ENCODE measurements around the gene SUGT1.
"Not testable (repeated sequence)": the region's sequence is repeated elsewhere in the genome, so short reads cannot be mapped to it uniquely, and the experiment has no call there.

SUGT1 gene

DNA sequence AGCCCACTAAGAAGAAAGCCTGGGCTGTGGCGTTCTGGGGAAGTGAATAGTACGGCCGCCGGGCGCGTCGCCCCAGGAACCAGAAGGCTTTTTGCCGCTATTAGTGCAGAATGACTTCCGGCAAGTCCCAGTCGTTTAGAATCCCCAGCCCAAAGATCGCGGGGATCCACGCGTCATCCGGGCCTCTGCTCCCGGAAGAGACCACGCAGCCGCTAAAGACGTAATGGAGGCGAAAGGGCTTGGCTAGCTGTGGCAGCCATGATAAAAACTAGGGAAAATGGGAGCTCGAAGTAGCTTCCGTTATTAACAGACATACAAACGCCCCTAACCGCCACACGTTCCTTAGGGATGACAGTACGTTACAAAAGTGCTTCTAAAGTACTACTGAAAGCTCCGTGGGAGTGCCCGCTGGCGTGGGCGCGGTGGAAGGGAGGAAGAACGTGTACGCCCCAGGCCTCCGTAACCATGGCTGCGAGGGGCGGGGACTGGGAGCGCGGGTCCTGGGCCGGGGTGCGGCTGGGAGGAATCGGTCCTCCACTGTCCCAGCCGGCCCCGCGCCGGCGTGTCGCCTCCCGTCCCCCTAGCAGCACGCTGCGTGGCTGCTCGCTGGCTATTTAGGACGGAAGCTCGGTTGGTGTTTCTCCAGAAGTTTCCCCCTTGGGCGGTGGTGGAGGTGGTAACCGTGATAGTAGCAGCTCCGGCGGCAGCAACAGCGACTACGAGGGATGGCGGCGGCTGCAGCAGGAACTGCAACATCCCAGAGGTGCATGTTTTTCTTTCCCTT is at the start of gene SUGT1:
SUGT1 (plus strand) TSS at position 641 of the 784 bp plus-strand sequence; CDS start at position 726, 85 bp downstream.
- no peaks in the 10 kb centered on the region for H3K27me3 ChIP-seq (ENCODE audit: low read depth)
- peak; percentile 94 to 97 for DNase-seq (ENCODE audit: low spot score in 2 of 2)
- H3K4me3 ChIP-seq = peak within 1 kb of the TSS; percentile 72
- in situ Hi-C loops (cut with MboI; ENCODE audit: low sequenced_read_pairs) = loop anchor here (25.0 kb wide), 1 partner anchor 310 kb away; no protein-coding TSS in a partner anchor
- H3K9me3 ChIP-seq = no peaks in the 10 kb centered on the region
- H3K36me3 ChIP-seq (replicated peaks) = peaks cover 21% of the 10 kb centered on the region
- H3K4me1 ChIP-seq = peaks cover 10% of the 10 kb centered on the region

DNA sequence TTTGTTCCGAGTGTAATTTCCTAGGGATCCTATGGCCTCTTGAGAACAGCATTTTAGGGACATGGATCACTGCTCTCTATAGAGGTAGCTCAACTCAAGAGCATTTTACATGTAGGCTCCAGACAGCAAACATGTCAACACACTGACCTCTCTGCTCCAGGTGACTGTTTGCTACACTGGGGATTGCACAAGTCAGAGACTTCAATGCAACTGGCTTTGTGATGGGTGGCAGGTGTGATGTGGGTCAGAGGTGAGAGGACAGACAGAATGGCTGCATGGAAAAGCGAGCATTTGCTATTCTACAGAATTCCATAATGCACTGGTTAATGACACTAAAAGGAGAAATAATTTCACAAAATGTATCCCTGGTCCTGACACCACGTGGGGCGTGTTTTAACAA is 49.3 kb upstream of the SUGT1 start:
- DNase-seq (ENCODE audit: low spot score in 2 of 2); H3K4me1 ChIP-seq; H3K27me3 ChIP-seq (ENCODE audit: low read depth); in situ Hi-C loops (cut with MboI; ENCODE audit: low sequenced_read_pairs); H3K9me3 ChIP-seq; H3K36me3 ChIP-seq (replicated peaks); H3K4me3 ChIP-seq: not testable (repeated sequence)

- H3K4me1 ChIP-seq; H3K9me3 ChIP-seq; H3K27me3 ChIP-seq (ENCODE audit: low read depth); in situ Hi-C loops (cut with MboI; ENCODE audit: low sequenced_read_pairs); DNase-seq (ENCODE audit: low spot score in 2 of 2); H3K4me3 ChIP-seq; H3K36me3 ChIP-seq (replicated peaks): not testable (repeated sequence)
These were observed 46.5 kb upstream of the SUGT1 start for GRCh38 chr13:52606126-52606525.

GRCh38 chr13:52606795-52607194 is 45.8 kb upstream of the SUGT1 start:
- H3K36me3 ChIP-seq (replicated peaks); H3K27me3 ChIP-seq (ENCODE audit: low read depth); H3K9me3 ChIP-seq; H3K4me1 ChIP-seq; in situ Hi-C loops (cut with MboI; ENCODE audit: low sequenced_read_pairs); DNase-seq (ENCODE audit: low spot score in 2 of 2); H3K4me3 ChIP-seq: not testable (repeated sequence)

DNA sequence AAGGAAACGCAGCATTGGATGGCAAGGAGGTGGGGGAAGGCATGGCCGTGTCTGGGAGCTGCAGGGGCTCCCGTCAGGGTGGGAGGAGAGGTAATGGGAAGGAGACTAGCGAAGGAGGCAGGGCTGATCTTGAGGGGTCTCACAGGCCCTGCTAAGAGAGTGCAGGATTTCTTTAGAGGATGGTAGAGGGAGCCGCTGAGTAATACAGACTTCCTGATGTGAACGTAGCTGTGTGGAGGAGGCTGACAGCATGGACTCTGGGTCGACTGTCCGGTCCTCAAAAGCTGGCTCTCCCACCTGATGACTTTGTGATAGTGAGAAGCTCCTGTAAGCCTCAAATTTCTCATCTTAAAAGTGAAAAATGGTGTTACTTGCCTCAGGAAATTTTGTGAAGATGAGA is 44.5 kb upstream of the SUGT1 start:
- H3K36me3 ChIP-seq (replicated peaks); H3K4me3 ChIP-seq; H3K9me3 ChIP-seq; DNase-seq (ENCODE audit: low spot score in 2 of 2); in situ Hi-C loops (cut with MboI; ENCODE audit: low sequenced_read_pairs); H3K27me3 ChIP-seq (ENCODE audit: low read depth); H3K4me1 ChIP-seq: not testable (repeated sequence)

DNA sequence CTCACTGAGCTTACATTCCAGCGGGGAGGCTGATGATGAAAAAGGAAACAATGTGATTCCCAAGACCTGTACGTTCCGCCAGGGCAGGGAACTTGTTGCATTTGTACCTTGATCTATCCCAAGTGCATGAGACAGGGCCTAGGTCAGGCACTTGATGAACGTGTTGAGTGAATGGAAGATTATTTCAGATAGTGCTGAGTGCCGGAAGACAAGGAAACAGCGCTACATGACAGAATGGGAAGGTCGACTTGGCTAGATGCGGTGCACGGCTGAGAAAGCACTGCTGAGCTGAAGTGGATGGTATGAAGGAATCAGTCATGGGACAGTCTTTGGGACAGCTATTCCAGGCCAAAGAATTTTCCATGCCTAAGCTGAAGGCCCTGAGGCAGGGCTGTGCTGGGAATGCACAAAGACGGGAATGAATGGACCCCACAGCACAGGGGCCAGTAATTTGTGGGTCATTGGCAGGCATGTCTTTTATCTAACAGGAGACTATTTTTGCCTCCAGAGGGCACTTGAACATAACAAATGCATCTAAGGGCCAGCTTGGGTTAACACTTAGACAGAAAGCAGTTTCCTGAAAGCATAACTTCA is 43.5 kb upstream of the SUGT1 start:
- peak; percentile 38 to 43 for DNase-seq (ENCODE audit: low spot score in 2 of 2)
- H3K27me3 ChIP-seq (ENCODE audit: low read depth); in situ Hi-C loops (cut with MboI; ENCODE audit: low sequenced_read_pairs); H3K36me3 ChIP-seq (replicated peaks); H3K4me3 ChIP-seq; H3K4me1 ChIP-seq; H3K9me3 ChIP-seq: not testable (repeated sequence)

- DNase-seq (ENCODE audit: low spot score in 2 of 2); H3K27me3 ChIP-seq (ENCODE audit: low read depth); H3K4me3 ChIP-seq; H3K4me1 ChIP-seq; in situ Hi-C loops (cut with MboI; ENCODE audit: low sequenced_read_pairs); H3K36me3 ChIP-seq (replicated peaks); H3K9me3 ChIP-seq: not testable (repeated sequence)
These were observed 42.5 kb upstream of the SUGT1 start for GRCh38 chr13:52610158-52610557.

DNA sequence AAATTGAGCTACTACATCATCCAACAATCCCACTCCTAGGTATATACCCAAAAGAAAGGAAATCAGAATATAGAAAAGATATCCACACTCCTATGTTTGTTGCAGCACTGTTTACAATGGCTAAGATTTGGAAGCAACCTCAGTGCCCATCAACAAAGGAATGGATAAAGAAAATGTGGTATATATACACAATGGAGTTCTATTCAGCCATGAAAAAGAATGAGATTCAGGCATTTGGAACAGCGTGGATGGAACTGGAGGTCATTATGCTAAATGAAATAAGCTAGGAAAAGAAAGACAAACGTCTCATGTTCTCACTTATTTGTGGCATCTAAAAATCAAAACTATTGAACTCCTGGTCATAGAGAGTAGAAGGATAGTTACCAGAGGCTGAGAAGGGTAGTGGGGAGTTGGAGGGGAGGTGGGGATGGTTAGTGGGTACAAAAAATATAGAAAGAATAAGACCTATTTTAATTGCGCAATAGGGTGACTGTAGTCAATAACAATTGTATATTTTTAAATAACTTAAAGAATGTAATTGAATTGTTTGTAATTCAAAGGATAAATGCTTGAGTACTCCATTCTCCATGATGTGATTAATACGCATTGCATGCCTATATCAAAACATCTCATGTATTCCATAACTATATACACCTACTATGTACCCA is 37.4 kb upstream of the SUGT1 start:
- Histone ChIP-seq H3K9me3 (peaks cover 6% of the 10 kb centered on the region), H3K4me3 (no peak overlapping the region), H3K4me1 (no peaks in the 10 kb centered on the region), H3K36me3 (replicated peaks) (no peaks in the 10 kb centered on the region), H3K27me3 (ENCODE audit: low read depth) (no peaks in the 10 kb centered on the region)
- DNase-seq (ENCODE audit: low spot score in 2 of 2) = no peak
- in situ Hi-C loops (cut with MboI; ENCODE audit: low sequenced_read_pairs) = no loop called here

DNA sequence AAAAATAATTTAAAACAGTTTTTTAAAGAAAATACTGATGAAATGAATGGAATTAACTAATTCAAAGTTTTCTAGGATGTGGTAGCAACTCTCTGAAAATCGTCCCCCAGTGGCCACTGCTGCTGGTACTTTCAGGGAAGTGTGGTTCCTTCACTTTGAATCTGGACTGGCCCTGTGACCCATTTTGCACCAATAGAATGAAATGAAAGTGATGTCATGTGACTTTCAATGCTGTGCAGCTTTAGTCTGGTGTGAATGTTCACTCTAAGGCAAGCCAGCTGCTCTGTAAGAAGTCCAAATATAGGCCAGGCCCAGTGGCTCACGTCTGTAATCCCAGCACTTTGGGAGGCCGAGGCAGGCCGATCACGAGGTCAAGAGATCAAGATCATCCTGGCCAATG is 36.8 kb upstream of the SUGT1 start:
- in situ Hi-C loops (cut with MboI; ENCODE audit: low sequenced_read_pairs) = no loop called here
- Histone ChIP-seq H3K36me3 (replicated peaks) (no peaks in the 10 kb centered on the region), H3K9me3 (peaks cover 6% of the 10 kb centered on the region), H3K4me1 (no peaks in the 10 kb centered on the region), H3K27me3 (ENCODE audit: low read depth) (no peaks in the 10 kb centered on the region), H3K4me3 (no peak overlapping the region)
- DNase-seq (ENCODE audit: low spot score in 2 of 2) = no peak

DNA sequence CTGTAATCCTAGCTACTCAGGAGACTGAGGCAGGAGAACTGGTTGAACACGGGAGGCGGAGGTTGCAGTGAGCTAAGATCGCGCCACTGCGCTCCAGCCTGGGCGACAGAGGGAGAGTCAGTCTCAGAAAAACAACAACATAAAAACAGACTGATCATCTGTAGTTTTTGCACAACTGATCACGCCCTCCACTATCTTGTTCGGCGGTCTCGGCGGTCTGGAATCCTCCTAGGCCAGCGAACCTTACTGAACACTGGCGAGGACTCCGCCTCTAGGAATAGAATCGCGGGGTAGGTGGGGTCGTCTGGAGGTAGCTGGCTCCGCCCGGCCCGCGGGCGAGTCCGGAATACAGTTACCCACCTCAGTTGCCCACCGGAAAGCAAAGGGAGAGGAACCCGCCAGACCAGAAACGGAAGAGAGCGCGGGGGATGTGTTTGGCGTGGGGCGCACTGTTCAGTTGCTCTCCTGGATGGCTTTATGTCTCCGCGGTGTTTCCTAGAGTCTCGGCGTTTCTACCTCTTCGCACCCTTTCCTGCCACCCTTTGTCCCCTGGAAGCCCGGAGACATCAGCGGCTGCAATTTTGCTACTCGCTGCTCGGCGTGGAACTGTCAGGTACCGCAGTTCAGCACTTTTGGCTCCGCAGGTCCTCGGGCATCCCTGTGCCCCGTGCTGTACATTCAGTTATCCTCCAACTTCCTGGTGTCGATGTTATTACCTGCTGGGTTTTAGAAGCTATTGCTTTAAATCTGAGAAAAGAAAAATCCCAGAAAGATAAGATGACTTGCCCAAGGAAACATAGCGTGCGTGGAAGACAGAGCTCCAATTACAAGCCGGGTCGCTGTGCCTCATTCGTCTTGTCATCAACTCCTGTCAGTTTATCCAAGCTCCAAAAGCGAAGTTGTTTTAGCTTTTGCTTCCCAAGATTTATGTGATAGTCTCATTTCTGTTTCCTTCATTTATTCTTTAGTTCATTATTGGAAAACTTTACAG is 35.3 kb upstream of the SUGT1 start:
- Histone ChIP-seq H3K4me3 (peak overlapping the region; percentile 77), H3K36me3 (replicated peaks) (peaks cover under 1% of the 10 kb centered on the region; the same call in 1 of the 2 replicates), H3K9me3 (peaks cover 6% of the 10 kb centered on the region), H3K4me1 (no peaks in the 10 kb centered on the region), H3K27me3 (ENCODE audit: low read depth) (no peaks in the 10 kb centered on the region)
- DNase-seq (ENCODE audit: low spot score in 2 of 2) = peak; percentile 93 to 94
- in situ Hi-C loops (cut with MboI; ENCODE audit: low sequenced_read_pairs) = no loop called here

GRCh38 chr13:52631083-52631690 is 21.4 kb upstream of the SUGT1 start:
- H3K4me3 ChIP-seq; H3K9me3 ChIP-seq; H3K27me3 ChIP-seq (ENCODE audit: low read depth); in situ Hi-C loops (cut with MboI; ENCODE audit: low sequenced_read_pairs); H3K4me1 ChIP-seq; DNase-seq (ENCODE audit: low spot score in 2 of 2): not testable (repeated sequence)
- H3K36me3 ChIP-seq (replicated peaks) = peaks cover 18% of the 10 kb centered on the region

GRCh38 chr13:52638666-52639328 is 13.8 kb upstream of the SUGT1 start:
- DNase-seq (ENCODE audit: low spot score in 2 of 2) = no peak
- Histone ChIP-seq H3K9me3 (no peaks in the 10 kb centered on the region), H3K36me3 (replicated peaks) (peaks cover 18% of the 10 kb centered on the region), H3K4me1 (no peaks in the 10 kb centered on the region), H3K4me3 (no peak overlapping the region), H3K27me3 (ENCODE audit: low read depth) (no peaks in the 10 kb centered on the region)
- in situ Hi-C loops (cut with MboI; ENCODE audit: low sequenced_read_pairs) = no loop called here

- no peaks in the 10 kb centered on the region for H3K9me3 ChIP-seq
- no peak within 1 kb of the TSS for H3K4me3 ChIP-seq
- in situ Hi-C loops (cut with MboI; ENCODE audit: low sequenced_read_pairs) = no loop called here
- H3K27me3 ChIP-seq (ENCODE audit: low read depth) = no peaks in the 10 kb centered on the region
- DNase-seq (ENCODE audit: low spot score in 2 of 2) = no peak
- peaks cover 18% of the 10 kb centered on the region for H3K36me3 ChIP-seq (replicated peaks)
- H3K4me1 ChIP-seq = no peaks in the 10 kb centered on the region
These were observed 10.5 kb upstream of the SUGT1 start, which contains the start of gene HNRNPA1L2 for GRCh38 chr13:52642131-52642530. HNRNPA1L2 (plus strand) TSS chr13:52642431; CDS start chr13:52642493, 62 bp downstream.

Measured in HAP-1 (cell line).